Measurements from ENCODE around the gene WDR91.

- TF ChIP-seq NFRKB (IDR thresholded peaks at IDR 0.05) = no peak
- no peak for TF ChIP-seq BHLHE40 (IDR thresholded peaks at IDR 0.05; ENCODE audit: borderline replicate concordance)
- TF ChIP-seq SP1 (IDR thresholded peaks at IDR 0.05) = no peak
- TF ChIP-seq ZNF384 (IDR thresholded peaks at IDR 0.05) = no peak
- no peak for TF ChIP-seq ARNT (IDR thresholded peaks at IDR 0.05)
- no peak for TF ChIP-seq SUZ12 (IDR thresholded peaks at IDR 0.05)
- no peak for TF ChIP-seq FOXM1 (IDR thresholded peaks at IDR 0.05; ENCODE audit: borderline replicate concordance)
- TF ChIP-seq FOXK2 (IDR thresholded peaks at IDR 0.05) = no peak
- no peak for TF ChIP-seq ELF4 (IDR thresholded peaks at IDR 0.05)
- no peak for TF ChIP-seq FOXA1 (IDR thresholded peaks at IDR 0.05)
- no peak for TF ChIP-seq PKNOX1 (IDR thresholded peaks at IDR 0.05)
- no peak for TF ChIP-seq LEF1 (IDR thresholded peaks at IDR 0.05; ENCODE audit: borderline replicate concordance)
- no peak for TF ChIP-seq L3MBTL2 (conservative IDR thresholded peaks at IDR 0.05)
- TF ChIP-seq HDGF (IDR thresholded peaks at IDR 0.05; ENCODE audit: borderline replicate concordance) = no peak
Measured at GRCh38 chr7:135197906-135198655, 13.2 kb downstream of the WDR91 start.
